Hematopoietic multipotent progenitor cell treated with erythropoietin and hydrocortisone succinate and interleukin-3 and kit ligand, for 4 days (in vitro differentiated cells): ENCODE measurements around the gene ERBB2.
"Not testable (repeated sequence)": the region's sequence is repeated elsewhere in the genome, so short reads cannot be mapped to it uniquely, and the experiment has no call there.

Source experiments
- DNase-seq: peaks from one replicate; pipeline ENCODE4 v3.0.0-alpha.2; 2015

ERBB2 gene

DNA sequence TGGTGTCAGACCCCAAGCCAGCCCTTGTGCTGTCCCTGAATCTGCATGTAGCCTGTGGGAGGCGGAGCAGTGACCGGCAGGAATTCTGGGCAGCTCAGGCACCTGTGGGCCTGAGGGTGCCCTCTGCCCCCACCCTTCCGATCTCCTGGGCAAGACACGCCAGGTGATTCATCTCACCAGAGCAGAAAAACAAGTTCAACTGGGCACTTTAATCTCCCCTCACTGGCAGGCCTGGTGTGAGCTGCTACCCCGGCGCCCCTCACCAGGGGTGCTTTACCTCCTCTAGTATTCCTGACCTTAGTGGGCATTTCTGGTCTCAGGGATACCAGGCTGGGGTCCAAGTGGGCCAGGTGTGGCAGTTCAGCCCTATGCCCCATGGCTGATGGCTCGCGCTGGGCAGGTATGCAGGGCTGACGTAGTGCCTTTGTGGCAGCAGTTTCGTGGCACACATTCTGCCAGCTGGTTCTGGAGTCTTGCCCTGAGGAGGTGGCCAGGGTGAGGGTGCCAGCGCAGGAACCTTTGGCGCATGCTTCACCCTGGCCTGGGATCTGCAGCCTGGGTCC, 6.0 kb downstream of the ERBB2 start:
- DNase-seq = no peak

DNA sequence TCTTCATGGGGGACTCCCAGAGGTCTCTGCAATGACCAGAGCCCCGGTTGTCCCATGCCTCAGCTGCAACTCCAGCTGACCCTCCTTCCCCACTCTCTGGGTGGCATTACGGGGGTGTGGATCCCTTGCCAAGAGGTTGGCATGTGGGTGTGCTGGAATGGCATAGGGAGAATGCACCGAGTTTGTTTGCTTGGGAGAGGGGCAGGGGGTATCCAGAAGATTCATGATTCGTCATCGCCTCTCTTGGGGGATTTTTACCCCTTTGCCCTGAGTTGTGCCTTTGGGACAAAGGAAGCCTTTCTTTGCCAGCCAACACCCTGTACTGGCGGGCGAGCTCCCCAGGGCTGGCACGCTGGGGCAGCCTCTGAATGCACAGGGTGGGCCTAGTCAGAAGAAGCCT, 6.5 kb downstream of the ERBB2 start:
- DNase-seq = no peak

DNA sequence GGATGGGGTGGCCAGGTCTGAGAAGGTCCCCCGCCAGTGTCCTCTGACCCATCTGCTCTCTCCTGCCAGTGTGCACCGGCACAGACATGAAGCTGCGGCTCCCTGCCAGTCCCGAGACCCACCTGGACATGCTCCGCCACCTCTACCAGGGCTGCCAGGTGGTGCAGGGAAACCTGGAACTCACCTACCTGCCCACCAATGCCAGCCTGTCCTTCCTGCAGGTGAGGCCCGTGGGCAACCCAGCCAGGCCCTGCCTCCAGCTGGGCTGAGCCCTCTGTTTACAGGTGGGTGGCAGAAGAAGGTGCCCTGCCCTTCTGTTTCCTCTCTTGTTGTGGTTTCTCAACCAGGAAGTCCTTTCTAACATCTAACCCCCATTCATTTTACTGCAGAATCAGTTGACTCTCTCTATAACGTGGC, 7.1 kb downstream of the ERBB2 start:
- no peak for DNase-seq

DNA sequence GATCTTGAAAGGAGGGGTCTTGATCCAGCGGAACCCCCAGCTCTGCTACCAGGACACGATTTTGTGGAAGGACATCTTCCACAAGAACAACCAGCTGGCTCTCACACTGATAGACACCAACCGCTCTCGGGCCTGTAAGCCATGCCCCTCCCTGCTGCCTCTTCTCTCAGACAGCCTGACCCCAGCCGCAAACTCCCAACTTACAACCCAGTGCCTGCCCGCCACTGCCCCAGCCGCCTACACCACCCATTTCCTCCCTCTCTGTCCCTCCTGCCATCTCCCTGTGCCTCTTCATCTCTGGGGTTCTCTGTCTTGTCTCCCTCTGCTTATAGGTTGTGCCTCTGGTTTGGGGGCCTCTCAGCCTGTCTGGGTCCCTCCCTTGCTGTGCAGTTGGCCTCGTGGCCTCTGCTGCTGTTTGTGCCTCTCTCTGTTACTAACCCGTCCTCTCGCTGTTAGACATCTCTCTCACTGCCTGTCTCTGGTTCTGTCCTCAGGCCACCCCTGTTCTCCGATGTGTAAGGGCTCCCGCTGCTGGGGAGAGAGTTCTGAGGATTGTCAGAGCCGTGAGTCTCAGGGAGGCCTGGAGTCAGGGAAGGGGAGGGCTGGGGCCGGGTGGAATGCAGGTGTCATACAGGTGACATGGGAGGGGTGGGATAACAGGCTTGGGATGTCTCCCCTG, 9.6 kb downstream of the ERBB2 start:
- DNase-seq = no peak

- no peak for DNase-seq
Measured at GRCh38 chr17:39709998-39710964, 10.4 kb downstream of the ERBB2 start.

GRCh38 chr17:39711071-39711470, 11.2 kb downstream of the ERBB2 start:
- DNase-seq = not testable (repeated sequence)

DNA sequence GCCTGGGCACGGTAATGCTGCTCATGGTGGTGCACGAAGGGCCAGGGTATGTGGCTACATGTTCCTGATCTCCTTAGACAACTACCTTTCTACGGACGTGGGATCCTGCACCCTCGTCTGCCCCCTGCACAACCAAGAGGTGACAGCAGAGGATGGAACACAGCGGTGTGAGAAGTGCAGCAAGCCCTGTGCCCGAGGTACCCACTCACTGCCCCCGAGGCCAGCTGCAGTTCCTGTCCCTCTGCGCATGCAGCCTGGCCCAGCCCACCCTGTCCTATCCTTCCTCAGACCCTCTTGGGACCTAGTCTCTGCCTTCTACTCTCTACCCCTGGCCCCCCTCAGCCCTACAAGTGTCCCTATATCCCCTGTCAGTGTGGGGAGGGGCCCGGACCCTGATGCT, 12.0 kb downstream of the ERBB2 start:
- DNase-seq = no peak

GRCh38 chr17:39714234-39714633, 14.4 kb downstream of the ERBB2 start:
- no peak for DNase-seq

GRCh38 chr17:39715375-39716072, 15.7 kb downstream of the ERBB2 start:
- no peak for DNase-seq

GRCh38 chr17:39716073-39716818, 16.4 kb downstream of the ERBB2 start:
- DNase-seq = no peak

DNA sequence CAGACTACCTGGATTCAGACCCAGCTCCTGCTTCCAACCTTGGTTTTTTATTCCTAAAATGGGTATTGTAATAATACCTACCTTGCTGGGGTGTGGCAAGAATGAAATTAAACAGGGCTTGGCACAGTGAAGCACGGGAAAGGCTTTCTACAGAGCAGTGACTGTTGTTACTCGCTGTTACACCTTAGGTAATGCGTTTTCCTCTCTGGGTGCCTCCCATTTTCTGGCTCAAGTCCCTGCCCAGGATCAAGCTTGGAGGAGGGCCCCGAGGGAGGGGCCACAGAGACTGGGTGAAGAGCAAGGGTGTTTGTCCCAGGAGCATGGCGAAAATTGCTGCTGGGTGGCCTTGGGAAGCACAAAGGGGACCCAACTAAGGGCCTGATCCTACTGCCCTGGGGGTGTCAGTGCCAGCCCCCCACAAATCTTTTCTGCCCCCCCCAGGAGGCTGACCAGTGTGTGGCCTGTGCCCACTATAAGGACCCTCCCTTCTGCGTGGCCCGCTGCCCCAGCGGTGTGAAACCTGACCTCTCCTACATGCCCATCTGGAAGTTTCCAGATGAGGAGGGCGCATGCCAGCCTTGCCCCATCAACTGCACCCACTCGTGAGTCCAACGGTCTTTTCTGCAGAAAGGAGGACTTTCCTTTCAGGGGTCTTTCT, 17.1 kb downstream of the ERBB2 start:
- no peak for DNase-seq

- DNase-seq = no peak
Measured at GRCh38 chr17:39717660-39718059, 17.8 kb downstream of the ERBB2 start.

- DNase-seq = no peak
Measured at GRCh38 chr17:39719563-39720355, 19.9 kb downstream of the ERBB2 start.

DNA sequence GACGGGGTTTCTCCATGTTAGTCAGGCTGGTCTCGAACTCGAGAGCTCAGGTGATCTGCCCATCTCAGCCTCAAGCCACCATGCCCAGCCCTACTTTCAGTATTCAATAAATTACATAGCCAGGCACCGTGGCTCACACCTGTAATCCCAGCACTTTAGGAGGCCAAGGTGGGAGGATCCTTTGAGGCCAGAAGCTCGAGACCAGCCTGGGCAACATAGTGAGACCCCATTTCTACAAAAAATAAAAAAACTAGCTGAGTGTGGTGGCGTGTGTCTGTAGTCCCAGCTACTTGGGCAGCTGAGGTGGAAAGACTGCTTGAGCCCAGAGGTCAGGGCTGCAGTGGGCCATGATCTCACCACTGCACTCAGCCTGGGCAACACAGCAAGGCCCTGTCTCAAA, 22.2 kb downstream of the ERBB2 start:
- no peak for DNase-seq

DNA sequence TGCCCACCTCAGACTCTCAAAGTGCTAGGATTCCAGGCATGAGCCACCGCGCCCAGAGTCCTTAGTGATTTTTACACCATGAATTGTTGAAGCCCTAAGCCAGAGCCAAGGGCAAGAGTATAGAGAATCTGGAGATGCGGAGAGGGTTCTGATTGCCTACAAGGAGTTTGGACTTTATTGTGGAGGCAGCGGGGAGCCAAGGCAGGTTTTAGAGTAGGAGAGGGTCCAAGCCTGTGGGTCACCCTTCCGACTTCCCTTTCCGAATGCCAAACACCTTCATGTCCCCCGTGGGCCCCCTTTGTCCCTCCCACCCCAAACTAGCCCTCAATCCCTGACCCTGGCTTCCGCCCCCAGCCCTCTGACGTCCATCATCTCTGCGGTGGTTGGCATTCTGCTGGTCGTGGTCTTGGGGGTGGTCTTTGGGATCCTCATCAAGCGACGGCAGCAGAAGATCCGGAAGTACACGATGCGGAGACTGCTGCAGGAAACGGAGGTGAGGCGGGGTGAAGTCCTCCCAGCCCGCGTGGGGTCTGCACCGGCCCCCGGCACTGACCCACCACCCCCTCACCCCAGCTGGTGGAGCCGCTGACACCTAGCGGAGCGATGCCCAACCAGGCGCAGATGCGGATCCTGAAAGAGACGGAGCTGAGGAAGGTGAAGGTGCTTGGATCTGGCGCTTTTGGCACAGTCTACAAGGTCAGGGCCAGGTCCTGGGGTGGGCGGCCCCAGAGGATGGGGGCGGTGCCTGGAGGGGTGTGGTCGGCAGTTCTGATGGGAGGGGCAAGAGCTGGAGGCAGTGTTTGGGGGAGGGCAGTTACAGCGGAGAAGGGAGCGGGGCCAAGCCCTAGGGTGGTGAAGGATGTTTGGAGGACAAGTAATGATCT, 23.3 kb downstream of the ERBB2 start:
- peak; percentile 71 for DNase-seq

- no peak for DNase-seq
Measured at GRCh38 chr17:39724731-39725130, 24.9 kb downstream of the ERBB2 start.

GRCh38 chr17:39725923-39726322, 26.1 kb downstream of the ERBB2 start:
- not testable (repeated sequence) for DNase-seq

DNA sequence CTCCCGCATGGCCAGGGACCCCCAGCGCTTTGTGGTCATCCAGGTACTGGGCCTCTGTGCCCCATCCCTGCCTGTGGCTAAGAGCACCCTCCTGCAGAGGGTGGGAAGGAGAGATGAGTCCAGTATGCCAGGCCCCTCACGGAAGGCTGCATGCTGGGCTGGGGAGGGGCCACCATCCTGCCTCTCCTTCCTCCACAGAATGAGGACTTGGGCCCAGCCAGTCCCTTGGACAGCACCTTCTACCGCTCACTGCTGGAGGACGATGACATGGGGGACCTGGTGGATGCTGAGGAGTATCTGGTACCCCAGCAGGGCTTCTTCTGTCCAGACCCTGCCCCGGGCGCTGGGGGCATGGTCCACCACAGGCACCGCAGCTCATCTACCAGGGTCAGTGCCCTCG, 26.8 kb downstream of the ERBB2 start:
- DNase-seq = no peak

DNA sequence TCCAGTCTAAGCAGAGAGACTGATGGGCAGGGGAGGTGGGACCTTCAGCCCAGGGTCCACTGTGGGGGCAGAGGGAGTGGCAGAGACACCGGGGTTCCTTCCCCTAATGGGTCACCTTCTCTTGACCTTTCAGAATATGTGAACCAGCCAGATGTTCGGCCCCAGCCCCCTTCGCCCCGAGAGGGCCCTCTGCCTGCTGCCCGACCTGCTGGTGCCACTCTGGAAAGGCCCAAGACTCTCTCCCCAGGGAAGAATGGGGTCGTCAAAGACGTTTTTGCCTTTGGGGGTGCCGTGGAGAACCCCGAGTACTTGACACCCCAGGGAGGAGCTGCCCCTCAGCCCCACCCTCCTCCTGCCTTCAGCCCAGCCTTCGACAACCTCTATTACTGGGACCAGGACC, 27.7 kb downstream of the ERBB2 start:
- DNase-seq = no peak

GRCh38 chr17:39729280-39729851, 29.5 kb downstream of the ERBB2 start:
- no peak for DNase-seq
